Skeletal muscle cell (primary cell): ENCODE measurements around the gene NFE2L1.
"Not testable (repeated sequence)": the region's sequence is repeated elsewhere in the genome, so short reads cannot be mapped to it uniquely, and the experiment has no call there.

Source experiments
- DNase-seq: peaks from one replicate; pipeline ENCODE4 v3.0.0-alpha.2; 2010; ENCODE audit warnings: low read depth
- H3K4me3 ChIP-seq: 2 replicates; pipeline ENCODE4 v1.5.1; 2011; ENCODE audit warnings: low read depth, mild to moderate bottlenecking, control low read depth, low read length, moderate library complexity

NFE2L1 gene, protein sequence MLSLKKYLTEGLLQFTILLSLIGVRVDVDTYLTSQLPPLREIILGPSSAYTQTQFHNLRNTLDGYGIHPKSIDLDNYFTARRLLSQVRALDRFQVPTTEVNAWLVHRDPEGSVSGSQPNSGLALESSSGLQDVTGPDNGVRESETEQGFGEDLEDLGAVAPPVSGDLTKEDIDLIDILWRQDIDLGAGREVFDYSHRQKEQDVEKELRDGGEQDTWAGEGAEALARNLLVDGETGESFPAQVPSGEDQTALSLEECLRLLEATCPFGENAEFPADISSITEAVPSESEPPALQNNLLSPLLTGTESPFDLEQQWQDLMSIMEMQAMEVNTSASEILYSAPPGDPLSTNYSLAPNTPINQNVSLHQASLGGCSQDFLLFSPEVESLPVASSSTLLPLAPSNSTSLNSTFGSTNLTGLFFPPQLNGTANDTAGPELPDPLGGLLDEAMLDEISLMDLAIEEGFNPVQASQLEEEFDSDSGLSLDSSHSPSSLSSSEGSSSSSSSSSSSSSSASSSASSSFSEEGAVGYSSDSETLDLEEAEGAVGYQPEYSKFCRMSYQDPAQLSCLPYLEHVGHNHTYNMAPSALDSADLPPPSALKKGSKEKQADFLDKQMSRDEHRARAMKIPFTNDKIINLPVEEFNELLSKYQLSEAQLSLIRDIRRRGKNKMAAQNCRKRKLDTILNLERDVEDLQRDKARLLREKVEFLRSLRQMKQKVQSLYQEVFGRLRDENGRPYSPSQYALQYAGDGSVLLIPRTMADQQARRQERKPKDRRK

DNA sequence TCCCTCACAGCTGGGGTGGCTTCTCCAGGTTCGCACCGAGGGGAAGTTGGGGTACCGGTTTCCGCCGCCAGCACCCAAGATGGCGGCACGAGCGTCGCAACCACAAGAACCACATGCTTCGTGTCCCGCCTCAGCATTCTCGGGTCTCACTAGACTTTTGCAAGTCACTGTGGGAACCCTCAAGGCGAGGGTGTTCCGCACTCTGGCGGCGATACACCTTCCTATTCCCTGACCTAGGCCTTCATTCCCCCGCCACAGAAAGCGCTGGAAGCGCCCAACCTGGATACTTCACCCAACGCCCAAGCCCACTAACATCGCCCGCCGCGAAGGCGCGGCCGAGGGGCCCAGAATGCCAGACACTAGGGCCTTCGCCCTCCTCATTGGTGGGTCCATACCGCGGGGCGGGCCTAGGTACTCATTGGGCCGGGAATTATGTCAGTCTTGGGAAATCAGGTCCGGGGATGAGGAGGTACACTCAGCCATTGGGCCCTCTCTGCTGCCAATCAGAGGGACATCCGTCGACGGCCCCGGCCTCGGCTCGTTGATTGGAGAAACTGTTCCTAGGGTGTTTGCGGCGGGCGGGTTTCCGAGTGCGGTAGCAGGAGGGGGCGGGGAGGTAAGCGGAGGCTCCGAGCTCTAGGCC is at the start of gene NFE2L1:
Gene NFE2L1 (plus strand): TSS at position 619 of the 643 bp plus-strand sequence. CDS start 2,760 bp downstream, outside the sequence.
- peak; percentile 99 for DNase-seq
- peak within 1 kb of the TSS; percentile 81 for H3K4me3 ChIP-seq

- DNase-seq: peak; percentile 60
- H3K4me3 ChIP-seq: no peak overlapping the region
Observed at GRCh38 chr17:47999582-47999981, 48.6 kb upstream of the NFE2L1 start.

DNA sequence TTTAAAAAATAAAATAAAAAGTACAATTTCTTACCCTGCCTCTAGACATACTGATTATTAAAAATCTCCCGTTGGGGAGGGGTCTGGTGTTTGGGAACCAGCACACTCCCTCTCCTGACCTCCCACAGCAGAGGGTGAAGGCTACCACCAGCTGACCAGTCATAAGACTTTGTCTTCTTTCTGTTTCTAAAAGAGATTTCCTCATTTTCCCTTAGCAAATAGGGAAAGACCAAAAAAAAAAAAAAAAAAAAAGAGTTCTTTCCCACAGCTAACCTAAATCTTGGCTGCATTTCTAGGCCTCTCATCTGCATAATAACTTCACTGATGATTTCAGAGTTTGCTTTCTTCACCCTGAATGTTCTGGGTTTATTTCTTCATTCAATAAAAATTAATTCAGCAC is 47.0 kb upstream of the NFE2L1 start:
- DNase-seq: no peak
- H3K4me3 ChIP-seq: no peak overlapping the region

DNA sequence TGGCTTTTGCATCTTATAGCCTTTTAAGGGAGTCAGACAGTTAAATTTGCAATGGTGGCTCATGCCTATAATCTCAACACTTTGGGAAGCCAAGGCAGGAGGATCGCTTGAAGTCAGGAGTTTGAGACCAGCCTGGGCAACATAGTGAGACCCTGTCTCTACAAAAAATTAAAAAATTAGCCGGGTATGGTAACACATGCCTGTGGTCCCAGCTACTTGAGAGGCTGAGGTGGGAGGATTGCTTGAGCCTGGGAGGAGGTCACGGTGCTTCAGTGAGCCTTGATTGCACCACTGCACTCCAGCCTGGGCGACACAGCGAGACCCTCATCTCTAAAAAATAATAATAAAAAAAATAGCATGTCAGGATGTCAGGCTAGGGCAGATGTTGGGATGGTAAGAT is 46.5 kb upstream of the NFE2L1 start:
- not testable (repeated sequence) for H3K4me3 ChIP-seq, DNase-seq

DNA sequence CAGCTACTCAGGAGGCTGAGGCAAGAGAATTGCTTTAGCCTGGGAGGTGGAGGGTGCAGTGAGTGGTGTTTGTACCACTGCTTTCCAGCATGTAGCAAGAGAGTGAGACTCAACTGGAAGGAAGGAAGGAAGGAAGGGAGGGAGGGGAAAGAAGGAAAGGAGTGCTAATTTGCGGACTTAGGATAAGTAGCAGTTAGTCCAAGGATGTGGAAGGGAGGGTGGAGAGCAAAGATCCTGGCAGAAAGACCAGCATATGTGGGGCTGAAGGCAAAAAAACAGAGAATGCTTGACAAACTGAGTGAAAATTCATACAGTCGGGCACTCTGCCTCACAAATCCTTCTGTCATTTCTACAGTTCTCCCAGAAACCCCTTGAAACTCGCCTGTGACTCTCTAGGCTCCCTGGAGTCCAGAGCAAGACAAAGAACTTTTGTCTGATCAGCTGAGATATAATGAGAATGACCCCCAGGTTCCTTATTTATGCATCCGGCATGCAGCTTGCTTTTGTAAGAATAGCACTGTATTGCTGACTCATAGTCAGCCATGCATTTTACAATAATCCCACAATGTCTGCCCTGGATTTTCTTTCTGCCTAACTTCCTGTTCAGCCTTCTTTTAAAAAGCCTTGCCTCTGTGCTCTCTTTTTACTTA is 45.8 kb upstream of the NFE2L1 start:
- no peak overlapping the region for H3K4me3 ChIP-seq
- DNase-seq: peak; percentile 47

DNA sequence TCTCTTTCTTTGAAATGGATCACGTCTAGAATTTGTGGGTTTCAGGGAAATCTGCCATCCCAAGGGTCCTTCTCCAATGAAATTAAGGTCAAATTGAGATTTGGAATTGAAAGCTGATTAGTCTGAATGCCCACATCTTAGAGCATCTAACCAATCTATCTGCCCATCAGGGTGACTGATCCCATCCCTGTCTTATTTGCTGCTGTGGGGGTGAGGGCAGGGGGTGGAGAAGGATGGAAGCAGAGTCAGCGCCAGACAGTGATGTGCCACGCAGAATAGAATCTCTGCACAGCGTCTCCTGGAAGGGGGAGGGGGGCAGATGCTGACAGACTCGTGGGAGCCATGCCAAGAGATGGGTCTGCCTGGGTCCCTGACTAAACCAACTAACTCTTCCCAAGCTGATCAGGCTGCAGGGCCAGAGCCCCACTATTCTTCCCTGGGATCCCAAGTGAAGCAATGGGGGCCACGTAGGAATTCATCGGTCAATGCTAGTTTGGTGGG is 45.2 kb upstream of the NFE2L1 start:
- DNase-seq: no peak
- no peak overlapping the region for H3K4me3 ChIP-seq

- DNase-seq: no peak
- H3K4me3 ChIP-seq: no peak overlapping the region
Observed at GRCh38 chr17:48003417-48004151, 44.6 kb upstream of the NFE2L1 start.

DNA sequence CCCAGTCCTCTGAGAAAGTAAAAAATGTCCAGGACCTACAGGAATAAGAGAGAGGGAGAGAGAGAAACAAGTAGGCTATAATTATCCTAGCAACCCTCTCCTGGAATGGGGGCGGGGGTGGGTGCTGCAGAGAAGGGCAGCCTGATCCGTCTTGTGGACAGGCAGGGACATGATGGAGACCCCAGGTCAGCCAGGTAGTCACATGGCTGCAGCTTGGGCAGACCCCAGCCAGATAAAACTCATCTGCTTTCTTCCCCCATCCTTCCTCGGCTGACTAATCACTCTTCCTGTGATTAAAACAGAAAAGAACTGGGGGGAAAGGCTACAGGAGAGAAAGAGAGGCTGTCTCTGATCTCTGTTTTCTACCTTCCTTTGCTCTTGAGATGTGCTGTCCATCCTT is 43.2 kb upstream of the NFE2L1 start:
- no peak overlapping the region for H3K4me3 ChIP-seq
- no peak for DNase-seq

- no peak for DNase-seq
- H3K4me3 ChIP-seq: no peak overlapping the region
Observed at GRCh38 chr17:48006936-48007709, 41.0 kb upstream of the NFE2L1 start.

GRCh38 chr17:48010193-48010592 is 38.0 kb upstream of the NFE2L1 start:
- no peak for DNase-seq
- H3K4me3 ChIP-seq: no peak overlapping the region

DNA sequence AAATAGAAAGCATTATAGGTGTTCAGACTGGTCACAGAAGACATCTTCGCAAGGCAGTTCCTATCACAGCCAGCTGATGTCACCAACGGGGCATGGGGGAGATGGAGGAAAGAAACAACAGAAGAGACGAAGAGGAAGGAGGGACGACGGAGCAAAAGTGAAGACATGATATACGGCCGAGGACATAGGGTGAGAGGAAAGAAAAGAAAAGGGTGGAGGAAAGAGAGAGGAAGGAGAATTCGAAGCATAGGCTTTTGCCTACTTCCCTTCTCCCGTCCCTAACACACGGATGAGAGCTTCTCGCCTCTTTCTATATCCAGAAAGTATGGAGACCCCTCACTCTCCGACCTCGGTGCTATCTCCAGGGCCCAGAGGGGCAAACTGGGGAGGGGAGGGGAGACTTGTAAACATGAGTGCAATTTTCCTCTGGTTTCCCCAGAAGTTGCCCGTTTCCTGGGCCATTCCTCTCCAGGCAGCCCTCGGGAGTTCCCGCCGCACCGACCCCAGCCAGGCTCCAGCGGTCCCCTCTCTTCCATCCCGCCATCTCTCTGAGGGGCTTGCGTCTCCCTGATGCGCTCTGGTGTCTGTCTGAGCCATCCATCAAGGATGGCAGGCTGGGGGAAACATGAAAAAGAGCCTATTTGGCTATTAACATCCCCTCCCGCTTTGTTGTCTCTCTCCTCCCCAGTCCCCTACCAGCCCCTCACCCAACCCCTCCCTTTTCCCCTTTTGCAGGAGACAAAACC is 36.6 kb upstream of the NFE2L1 start:
- peak overlapping the region; percentile 46 for H3K4me3 ChIP-seq
- no peak for DNase-seq

DNA sequence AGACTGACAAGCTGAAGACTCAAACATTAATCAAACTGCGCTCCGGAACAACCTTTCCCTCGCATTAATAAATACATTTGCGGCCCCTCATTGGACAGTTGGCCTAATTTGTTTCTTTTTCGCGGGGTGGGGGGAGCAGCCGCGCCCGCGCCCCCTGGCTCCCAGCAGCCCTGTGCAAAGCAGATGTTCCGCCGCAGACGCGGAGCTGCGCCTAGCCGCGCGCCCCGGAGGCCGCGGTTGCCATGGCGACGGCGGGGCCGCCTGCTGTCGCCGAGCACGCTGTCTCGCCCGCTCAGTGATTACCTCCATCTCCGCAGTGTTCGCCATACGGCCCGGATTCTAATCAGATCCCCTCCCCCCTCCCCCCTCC is 36.0 kb upstream of the NFE2L1 start:
- DNase-seq: no peak

GRCh38 chr17:48012654-48013053 is 35.5 kb upstream of the NFE2L1 start:
- no peak for DNase-seq

More for the DNA sequence above, 36.0 kb upstream of the NFE2L1 start:
- peak overlapping the region; percentile 46 for H3K4me3 ChIP-seq

GRCh38 chr17:48013876-48014594 is 34.1 kb upstream of the NFE2L1 start:
- no peak overlapping the region for H3K4me3 ChIP-seq
- no peak for DNase-seq

More at GRCh38 chr17:48012654-48013053, 35.5 kb upstream of the NFE2L1 start:
- H3K4me3 ChIP-seq: peak overlapping the region; percentile 46

DNA sequence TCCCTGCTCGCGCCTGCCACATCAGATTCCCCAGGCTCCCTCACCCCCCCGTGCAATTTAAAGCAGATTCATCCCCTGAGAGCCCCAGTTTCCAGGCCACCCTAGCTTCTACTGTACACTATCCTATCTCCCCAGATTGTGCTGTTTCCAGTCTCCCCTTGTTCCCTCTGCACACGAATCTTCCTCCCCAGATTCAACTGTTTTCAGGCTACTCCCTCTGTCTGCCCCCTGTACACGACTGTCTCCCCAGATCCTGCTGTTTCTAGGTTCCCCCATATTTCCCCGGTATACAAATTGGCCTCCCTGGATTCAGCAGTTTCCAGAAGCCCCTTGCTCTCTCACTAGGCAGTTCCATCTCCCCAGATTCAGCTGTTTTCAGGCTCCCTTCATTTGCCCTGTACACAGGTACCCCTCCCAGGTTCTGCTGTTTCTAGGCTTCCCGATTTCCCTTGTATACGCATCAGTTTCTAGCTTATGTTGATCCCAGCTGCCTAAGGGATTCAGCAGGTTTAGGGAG is 33.5 kb upstream of the NFE2L1 start:
- no peak for DNase-seq
- no peak overlapping the region for H3K4me3 ChIP-seq

DNA sequence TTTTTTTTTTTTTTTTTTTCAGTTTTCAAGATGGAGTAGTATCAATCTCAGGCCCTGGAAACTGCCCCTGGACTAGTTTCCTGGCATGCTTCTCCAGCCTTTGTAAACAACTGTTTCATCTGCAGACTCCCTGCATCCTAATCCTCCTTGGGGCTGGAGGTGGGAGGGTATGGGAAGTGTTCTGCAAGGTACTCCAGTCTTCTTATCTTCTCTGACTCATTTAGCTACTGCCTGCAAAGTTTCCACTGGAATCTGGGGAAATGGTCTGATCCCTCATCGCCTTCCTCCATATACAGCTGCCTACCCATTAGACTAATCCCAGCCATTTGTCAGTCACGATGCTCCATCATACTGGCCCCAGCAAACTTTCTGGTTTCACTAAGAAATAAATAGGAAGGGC is 32.0 kb upstream of the NFE2L1 start:
- no peak overlapping the region for H3K4me3 ChIP-seq
- DNase-seq: no peak

- not testable (repeated sequence) for DNase-seq, H3K4me3 ChIP-seq
Observed at GRCh38 chr17:48017817-48018158, 30.4 kb upstream of the NFE2L1 start.
